Body of pancreas (tissue), 4 donors: Measurements from ENCODE around the gene GTF3C5.

Source experiments
- POLR2A ChIP-seq, 3 donors: fragments of 450-650 bp; IDR thresholded peaks; one replicate each; pipeline ENCODE4 v1.6.1; 2016; ENCODE audit warnings: antibody characterized with exemption in 3 of 3, mild to moderate bottlenecking in 2 of 3
- TF ChIP-seq, protein P1 (sequence below), 7 experiments: fragments of 450-650 bp in 4 of 7; fragments of 200-600 bp in 3 of 7; sonication (generic) in 3 of 7; IDR thresholded peaks; one replicate each; pipeline ENCODE4 v1.5.1; 2016 to 2019; ENCODE audit warnings: antibody characterized with exemption in 7 of 7

DNA sequence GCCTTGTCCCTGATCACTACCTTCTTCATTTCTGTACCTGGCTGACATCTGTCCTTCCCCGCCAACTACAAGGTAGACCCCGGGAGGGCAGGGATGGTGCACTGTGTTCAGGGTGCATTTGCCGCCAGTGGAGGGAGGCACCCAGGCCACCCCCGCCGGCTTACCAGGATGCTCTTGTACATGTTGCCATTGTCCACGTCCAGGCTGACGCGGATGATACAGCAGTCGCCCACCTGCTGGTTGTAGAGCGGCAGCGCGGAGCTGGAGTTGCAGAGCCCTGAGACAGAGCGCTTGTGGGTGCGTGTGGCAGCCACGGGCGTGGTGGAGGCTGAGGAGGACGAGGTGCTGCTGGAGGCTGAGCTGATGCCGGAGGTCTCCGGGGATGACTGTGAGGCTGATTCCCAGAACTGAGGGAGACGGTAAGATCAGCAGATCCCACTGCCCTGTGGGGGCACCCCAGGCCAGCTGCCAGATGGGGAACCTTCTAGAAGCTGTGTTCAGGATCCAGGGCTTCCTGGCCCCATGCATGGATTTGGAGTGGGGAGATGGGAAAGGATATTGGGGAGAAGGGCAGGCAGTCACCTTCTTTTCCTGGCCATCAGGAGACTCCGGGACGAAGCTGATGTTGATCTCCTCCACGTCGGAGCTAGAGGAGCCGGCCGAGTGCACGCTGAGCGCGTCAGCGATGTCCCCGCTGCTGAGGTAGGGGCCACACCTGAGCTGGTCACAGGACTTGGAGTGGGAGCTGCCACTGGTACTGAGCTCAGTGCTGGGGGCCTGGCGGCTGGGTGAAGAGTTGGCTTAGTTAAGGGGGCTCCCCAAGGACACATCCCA, 70.8 kb downstream of the GTF3C5 start:
- TF ChIP-seq POLR2A (IDR thresholded peaks at IDR 0.05): no peak
- TF ChIP-seq, protein P1, sequence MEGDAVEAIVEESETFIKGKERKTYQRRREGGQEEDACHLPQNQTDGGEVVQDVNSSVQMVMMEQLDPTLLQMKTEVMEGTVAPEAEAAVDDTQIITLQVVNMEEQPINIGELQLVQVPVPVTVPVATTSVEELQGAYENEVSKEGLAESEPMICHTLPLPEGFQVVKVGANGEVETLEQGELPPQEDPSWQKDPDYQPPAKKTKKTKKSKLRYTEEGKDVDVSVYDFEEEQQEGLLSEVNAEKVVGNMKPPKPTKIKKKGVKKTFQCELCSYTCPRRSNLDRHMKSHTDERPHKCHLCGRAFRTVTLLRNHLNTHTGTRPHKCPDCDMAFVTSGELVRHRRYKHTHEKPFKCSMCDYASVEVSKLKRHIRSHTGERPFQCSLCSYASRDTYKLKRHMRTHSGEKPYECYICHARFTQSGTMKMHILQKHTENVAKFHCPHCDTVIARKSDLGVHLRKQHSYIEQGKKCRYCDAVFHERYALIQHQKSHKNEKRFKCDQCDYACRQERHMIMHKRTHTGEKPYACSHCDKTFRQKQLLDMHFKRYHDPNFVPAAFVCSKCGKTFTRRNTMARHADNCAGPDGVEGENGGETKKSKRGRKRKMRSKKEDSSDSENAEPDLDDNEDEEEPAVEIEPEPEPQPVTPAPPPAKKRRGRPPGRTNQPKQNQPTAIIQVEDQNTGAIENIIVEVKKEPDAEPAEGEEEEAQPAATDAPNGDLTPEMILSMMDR (IDR thresholded peaks at IDR 0.05): no peak
